Lung (tissue), 12 donors: Measurements from ENCODE around the gene KNDC1. TPM values are rescaled to one million over a fixed set of nuclear protein-coding genes. Genes with fewer than 3 reads are reported as not detected.

ENCODE experiments used
- ATAC-seq: fragments of 200-7000 bp; cut with Tn5 transposase; one replicate; pipeline ENCODE4 v1.9.1; 2020; ENCODE audit warnings: moderate number of reproducible peaks; ENCODE audit not compliant: insufficient read depth, low FRiP score
- DNase-seq, 3 donors: peaks; one replicate each; pipeline ENCODE4 v3.0.0-alpha.2; 2013 to 2017
- H3K27ac ChIP-seq, 2 donors: one replicate each; pipeline ENCODE4 v1.5.1; 2013; ENCODE audit warnings: mild to moderate bottlenecking in 2 of 2, moderate library complexity in 2 of 2, control low read depth in 1 of 2, inconsistent platforms in 1 of 2, low read depth in 1 of 2, low read length in 1 of 2
- H3K27me3 ChIP-seq, 3 donors: one replicate each; pipeline ENCODE4 v1.5.1; 2013; ENCODE audit warnings: low read length in 2 of 3; ENCODE audit not compliant: control insufficient read depth in 3 of 3, insufficient read depth in 3 of 3
- H3K36me3 ChIP-seq, 4 donors: one replicate each; pipeline ENCODE4 v1.5.1; 2013; ENCODE audit warnings: low read length in 4 of 4, mild to moderate bottlenecking in 1 of 4, moderate library complexity in 1 of 4; ENCODE audit not compliant: control insufficient read depth in 4 of 4, insufficient read depth in 4 of 4
- H3K4me1 ChIP-seq, 5 donors: one replicate each; pipeline ENCODE4 v1.5.1; 2013; ENCODE audit warnings: low read length in 5 of 5, mild to moderate bottlenecking in 2 of 5, moderate library complexity in 1 of 5; ENCODE audit not compliant: control insufficient read depth in 5 of 5, insufficient read depth in 5 of 5
- H3K4me3 ChIP-seq: one replicate; pipeline ENCODE4 v1.5.1; 2013; ENCODE audit warnings: mild to moderate bottlenecking, control low read depth, moderate library complexity
- H3K9ac ChIP-seq, 2 donors: one replicate each; pipeline ENCODE4 v1.5.1; 2013; ENCODE audit warnings: low read length in 2 of 2, control low read depth in 1 of 2; ENCODE audit not compliant: insufficient read depth in 1 of 2
- H3K9me3 ChIP-seq, 4 donors: one replicate each; pipeline ENCODE4 v1.5.1; 2013; ENCODE audit warnings: low read length in 3 of 4, mild to moderate bottlenecking in 1 of 4, moderate library complexity in 1 of 4; ENCODE audit not compliant: control insufficient read depth in 4 of 4, insufficient read depth in 3 of 4
- whole genome bisulfite sequencing, 2 donors: extraction: QIAGEN DNeasy Blood & Tissue Kit; methylation state at CpG; one replicate each; pipeline ENCODE4 v1.1.7; 2013; 5-methylcytosine and 5-hydroxymethylcytosine counted together
- polyA plus RNA-seq, 2 donors: library from polyadenylated mRNA; stranded (reverse); fragments of 200-250 nt; gene quantifications; one replicate each; pipeline ENCODE4 v1.2.1, GENCODE V29; 2013
- total RNA-seq, 2 donors: library from RNA; depleted of rRNA in 1 of 2; stranded (reverse); fragments of >200 nt in 1 of 2; gene quantifications; one replicate each; pipeline ENCODE4 v1.2.1, GENCODE V29; 2014 to 2021
- TF ChIP-seq, protein P1 (sequence below): IDR thresholded peaks from 2 replicates; pipeline ENCODE4 v1.5.1; 2012; ENCODE audit warnings: mild to moderate bottlenecking; ENCODE audit errors: control extremely low read depth, extremely low read depth
- donor health status: control.
- donor health status: control.
- donor health status: Bipolar disorder and iron deficiency.
- donor health status: healthy.
- donor health status: DM: yes; HTN: yes; CAD: no.

Gene KNDC1
- total and polyA plus RNA-seq, 4 donors: 3.2 to 21.0 (median 6.7) TPM

DNA sequence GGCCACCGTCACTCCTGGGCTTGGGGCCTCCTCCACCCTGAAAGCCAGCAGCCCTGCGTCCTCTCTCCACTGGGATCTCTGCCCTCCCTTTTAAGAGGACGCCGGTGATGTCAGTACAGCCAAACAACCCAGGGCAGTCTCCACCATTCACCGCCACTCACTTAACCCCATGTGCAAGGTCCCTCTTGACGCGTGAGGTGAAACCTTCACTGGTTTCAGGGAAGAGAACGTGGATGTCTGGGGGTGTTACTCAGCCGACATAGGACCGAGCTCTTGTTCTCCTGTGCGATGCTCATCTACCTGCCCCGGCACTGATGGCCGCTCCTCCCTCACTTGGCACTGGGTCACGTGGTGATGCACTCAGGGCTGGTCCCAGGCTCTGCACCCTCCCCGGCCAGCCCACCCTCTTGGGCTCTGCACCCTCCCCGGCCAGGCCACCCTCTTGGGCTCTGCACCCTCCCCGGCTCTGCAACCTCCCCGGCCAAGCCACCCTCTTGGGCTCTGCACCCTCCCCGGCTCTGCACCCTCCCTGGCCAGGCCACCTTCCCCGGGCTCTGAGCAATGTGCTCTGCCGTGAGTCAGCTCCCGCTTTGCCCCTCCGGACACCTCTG lies 36.2 kb upstream of the KNDC1 start:
- 68 to 87% methylated on average over 22 to 23 of the region's 23 CpGs for WGBS, 2 donors
- no peak overlapping the region for H3K9ac ChIP-seq
- DNase-seq (no peak), ATAC-seq (no peak)
- no peaks in the 10 kb centered on the region for H3K4me1 ChIP-seq
- H3K36me3 ChIP-seq: no peaks in the 10 kb centered on the region
- H3K4me3 ChIP-seq: no peak overlapping the region
- peaks cover 0 to 5% (median 0%) of the 10 kb centered on the region in 4 donors for H3K9me3 ChIP-seq
- H3K27me3 ChIP-seq: peaks cover 0 to 16% (median 4%) of the 10 kb centered on the region in 3 donors
- no peak overlapping the region for H3K27ac ChIP-seq
- TF ChIP-seq, protein P1, sequence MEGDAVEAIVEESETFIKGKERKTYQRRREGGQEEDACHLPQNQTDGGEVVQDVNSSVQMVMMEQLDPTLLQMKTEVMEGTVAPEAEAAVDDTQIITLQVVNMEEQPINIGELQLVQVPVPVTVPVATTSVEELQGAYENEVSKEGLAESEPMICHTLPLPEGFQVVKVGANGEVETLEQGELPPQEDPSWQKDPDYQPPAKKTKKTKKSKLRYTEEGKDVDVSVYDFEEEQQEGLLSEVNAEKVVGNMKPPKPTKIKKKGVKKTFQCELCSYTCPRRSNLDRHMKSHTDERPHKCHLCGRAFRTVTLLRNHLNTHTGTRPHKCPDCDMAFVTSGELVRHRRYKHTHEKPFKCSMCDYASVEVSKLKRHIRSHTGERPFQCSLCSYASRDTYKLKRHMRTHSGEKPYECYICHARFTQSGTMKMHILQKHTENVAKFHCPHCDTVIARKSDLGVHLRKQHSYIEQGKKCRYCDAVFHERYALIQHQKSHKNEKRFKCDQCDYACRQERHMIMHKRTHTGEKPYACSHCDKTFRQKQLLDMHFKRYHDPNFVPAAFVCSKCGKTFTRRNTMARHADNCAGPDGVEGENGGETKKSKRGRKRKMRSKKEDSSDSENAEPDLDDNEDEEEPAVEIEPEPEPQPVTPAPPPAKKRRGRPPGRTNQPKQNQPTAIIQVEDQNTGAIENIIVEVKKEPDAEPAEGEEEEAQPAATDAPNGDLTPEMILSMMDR: no peak

DNA sequence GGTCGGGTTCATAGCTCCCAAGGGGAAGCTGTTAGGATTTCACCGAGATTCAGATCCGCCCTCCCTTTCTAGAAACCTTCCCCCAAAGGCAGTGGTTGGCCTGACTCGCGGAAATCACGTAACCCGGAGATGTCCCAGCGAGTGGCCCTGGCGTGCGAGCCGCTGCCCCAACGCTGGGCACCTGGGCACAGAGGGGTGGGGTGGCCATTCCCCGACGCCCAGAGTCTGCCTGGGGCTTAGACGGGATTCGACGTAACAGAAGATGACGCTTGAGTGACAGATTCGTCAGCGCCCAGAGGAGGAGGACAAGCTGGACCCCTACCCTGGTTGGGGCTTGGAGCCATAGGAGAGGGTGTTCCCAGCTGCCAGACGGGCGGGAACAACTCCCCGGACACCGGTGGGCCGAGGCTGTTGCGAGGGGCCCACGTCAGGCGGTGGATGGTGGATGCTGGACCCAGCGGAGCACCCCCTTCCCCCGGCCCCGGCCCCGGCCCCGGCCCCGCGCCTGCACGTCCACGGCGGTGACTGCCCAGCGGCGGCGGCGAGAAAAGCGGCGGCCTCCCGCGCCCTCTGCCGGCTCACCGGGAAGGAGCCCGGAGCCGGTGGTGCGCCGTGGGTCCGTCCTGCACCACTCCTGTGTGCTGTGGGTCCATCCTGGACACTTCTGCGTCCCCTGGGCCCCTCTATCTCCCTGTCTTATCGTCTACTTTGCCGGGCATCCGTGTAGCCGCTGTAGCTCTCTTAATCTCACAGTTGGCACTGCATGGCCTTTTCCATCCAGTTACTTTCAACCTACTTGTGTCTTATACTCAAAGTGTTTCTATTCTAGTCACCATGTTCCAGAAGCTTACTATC lies 35.4 kb upstream of the KNDC1 start:
- H3K4me1 ChIP-seq: no peaks in the 10 kb centered on the region
- WGBS, 2 donors: 32 to 49% methylated on average over 45 to 58 of the region's 58 CpGs
- peaks cover 0 to 3% (median 0%) of the 10 kb centered on the region in 4 donors for H3K9me3 ChIP-seq
- H3K9ac ChIP-seq: no peak overlapping the region
- no peak overlapping the region for H3K4me3 ChIP-seq
- no peak for ATAC-seq
- H3K27me3 ChIP-seq: peaks cover 0 to 16% (median 4%) of the 10 kb centered on the region in 3 donors
- DNase-seq: peak; percentile 9 to 46 (median 29)
- no peak overlapping the region for H3K27ac ChIP-seq
- H3K36me3 ChIP-seq: no peaks in the 10 kb centered on the region
- TF ChIP-seq, protein P1: peak; percentile 8

DNA sequence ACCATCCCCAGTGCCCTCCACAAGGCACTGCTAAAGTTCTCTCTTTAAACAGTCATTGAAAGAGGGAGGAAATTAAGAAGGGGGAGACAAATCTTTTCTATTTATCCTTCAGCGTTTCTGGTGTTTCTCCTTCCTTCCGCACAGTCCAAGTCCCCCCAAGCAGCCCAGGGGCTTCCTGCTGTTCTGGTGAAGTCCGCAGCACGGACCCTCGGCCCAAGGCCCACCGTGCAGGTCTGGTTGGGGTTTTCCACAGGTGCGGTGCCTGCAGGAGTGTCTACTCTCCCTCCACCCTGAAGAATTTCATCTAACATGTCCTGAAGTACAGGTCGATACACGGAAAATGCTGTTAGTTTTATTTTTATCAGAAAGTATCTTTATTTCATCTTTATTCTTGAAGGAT lies 34.1 kb upstream of the KNDC1 start:
- H3K9ac ChIP-seq: no peak overlapping the region
- no peak overlapping the region for H3K4me3 ChIP-seq
- H3K4me1 ChIP-seq: no peaks in the 10 kb centered on the region
- DNase-seq (no peak), ATAC-seq (no peak)
- TF ChIP-seq, protein P1: no peak
- H3K36me3 ChIP-seq: no peaks in the 10 kb centered on the region
- WGBS, 2 donors: 85 to 87% methylated on average over 9 of the region's 9 CpGs
- peaks cover 0 to 1% (median 0%) of the 10 kb centered on the region in 4 donors for H3K9me3 ChIP-seq
- H3K27ac ChIP-seq: no peak overlapping the region
- peaks cover 0 to 20% (median 4%) of the 10 kb centered on the region in 3 donors for H3K27me3 ChIP-seq
